Measurements from ENCODE around the gene NDUFB10.

DNA sequence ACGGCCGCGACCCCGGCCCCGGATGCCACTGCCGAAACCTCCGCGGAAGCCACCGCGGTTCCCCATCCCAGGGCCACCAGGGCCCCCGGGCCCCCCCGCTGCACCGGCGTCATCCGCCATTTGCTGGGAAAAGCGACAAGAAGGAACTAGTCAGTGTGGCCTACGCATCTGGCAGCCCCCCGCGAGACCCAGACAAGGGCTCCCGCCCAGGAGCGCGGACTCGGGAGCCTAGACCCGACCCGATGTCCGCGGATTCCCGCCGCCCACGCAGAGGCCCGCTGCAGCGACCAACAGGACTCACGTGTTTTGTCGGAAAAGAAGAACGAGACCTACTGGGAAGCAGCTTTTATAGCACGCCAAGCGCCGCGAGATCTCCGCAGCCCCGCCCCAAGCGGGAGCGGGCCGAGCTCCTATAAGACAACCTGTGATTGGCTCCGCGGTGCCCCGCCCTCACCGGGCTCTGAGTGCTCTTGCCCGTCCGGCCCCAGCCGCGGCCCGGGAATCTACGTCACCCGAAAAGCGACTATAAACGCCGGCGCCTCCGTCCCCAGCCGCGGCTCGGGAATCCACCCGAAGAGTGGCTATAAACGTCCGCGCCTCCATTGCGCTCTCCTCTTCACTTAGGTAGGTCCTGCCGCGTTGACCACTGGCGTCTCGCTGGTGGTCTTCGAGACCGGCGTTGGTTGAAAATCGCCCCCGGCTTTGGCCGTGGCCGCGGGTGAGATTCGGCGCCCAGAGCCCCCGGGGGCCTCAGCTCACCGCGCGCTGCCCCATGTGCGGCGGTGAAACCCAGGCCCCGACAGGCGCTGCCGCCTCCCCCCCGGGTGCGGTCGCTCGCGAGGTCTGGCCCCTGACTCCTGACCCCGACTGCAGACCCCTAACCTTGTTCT is 5.4 kb downstream of the NDUFB10 start, which contains the start of gene RPS2:
- TF ChIP-seq, protein P1, sequence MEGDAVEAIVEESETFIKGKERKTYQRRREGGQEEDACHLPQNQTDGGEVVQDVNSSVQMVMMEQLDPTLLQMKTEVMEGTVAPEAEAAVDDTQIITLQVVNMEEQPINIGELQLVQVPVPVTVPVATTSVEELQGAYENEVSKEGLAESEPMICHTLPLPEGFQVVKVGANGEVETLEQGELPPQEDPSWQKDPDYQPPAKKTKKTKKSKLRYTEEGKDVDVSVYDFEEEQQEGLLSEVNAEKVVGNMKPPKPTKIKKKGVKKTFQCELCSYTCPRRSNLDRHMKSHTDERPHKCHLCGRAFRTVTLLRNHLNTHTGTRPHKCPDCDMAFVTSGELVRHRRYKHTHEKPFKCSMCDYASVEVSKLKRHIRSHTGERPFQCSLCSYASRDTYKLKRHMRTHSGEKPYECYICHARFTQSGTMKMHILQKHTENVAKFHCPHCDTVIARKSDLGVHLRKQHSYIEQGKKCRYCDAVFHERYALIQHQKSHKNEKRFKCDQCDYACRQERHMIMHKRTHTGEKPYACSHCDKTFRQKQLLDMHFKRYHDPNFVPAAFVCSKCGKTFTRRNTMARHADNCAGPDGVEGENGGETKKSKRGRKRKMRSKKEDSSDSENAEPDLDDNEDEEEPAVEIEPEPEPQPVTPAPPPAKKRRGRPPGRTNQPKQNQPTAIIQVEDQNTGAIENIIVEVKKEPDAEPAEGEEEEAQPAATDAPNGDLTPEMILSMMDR (IDR thresholded peaks at IDR 0.05) = no peak
- no peak for TF ChIP-seq POLR2A (IDR thresholded peaks at IDR 0.05)

Measured in testis (tissue), 2 donors.